ENCODE data around the gene CCDC175. TPM values are rescaled to one million over a fixed set of nuclear protein-coding genes. Genes with fewer than 3 reads are reported as not detected.

CCDC175 gene
- total RNA-seq, 1 donor from 2014 or later: not detected

DNA sequence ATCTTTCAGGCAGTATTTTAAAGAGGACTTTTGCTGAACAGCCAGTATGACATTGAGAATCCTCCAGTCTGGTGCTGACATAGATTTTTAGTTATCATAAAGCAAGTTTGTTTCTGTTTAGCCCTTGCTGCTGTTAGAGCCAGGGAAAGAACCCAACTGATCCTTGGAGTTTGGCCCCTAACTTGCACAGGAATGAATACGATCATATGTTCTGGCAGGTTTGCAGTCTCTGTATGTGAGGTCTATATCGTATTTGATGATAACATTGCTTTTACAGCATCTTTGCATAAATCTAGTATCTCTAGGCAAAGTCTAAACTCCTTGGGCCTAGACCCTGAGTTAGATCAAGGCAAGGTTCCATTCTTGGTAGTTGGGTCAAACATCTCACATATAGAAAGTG is 4.3 kb upstream of the CCDC175 start:
- peaks cover 5% of the 10 kb centered on the region for H3K27me3 Mint-ChIP-seq (ENCODE audit: low read depth)
- peaks cover 8% of the 10 kb centered on the region for H3K4me1 Mint-ChIP-seq (ENCODE audit: low read depth)
- no peaks in the 10 kb centered on the region for H3K9me3 Mint-ChIP-seq
- intact Hi-C loops (cut with micrococcal nuclease): no loop called here
- DNase-seq (ENCODE audit: low spot score): no peak
- H3K27ac Mint-ChIP-seq: no peak overlapping the region
- no peaks in the 10 kb centered on the region for H3K36me3 Mint-ChIP-seq (ENCODE audit: low read depth)
- no peak overlapping the region for H3K4me3 Mint-ChIP-seq (ENCODE audit: low read depth)

DNA sequence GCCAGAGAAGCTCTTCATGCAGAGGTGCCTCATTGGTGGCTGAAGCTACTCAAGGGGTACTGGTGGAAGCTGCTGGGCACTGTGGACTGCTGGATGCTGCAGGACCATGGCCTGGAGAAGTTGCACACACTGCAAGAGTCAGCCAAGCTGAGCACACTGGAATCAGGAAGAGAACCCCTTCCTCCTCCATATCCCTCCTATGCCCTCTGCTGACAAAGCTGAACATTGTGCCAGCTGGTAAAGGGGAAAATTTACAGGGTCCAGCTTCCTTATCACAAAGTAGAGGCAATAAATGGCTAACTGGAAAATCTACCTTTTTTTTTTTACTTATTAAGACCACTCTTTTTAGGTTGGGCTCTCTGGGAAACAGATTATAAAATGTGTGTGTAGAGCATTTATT is 6.5 kb downstream of the CCDC175 start:
- intact Hi-C loops (cut with micrococcal nuclease): no loop called here
- Mint-ChIP-seq H3K4me3 (ENCODE audit: low read depth) (no peak overlapping the region), H3K36me3 (ENCODE audit: low read depth) (no peaks in the 10 kb centered on the region), H3K27me3 (ENCODE audit: low read depth) (peaks cover 21% of the 10 kb centered on the region), H3K27ac (no peak overlapping the region), H3K9me3 (no peaks in the 10 kb centered on the region), H3K4me1 (ENCODE audit: low read depth) (no peaks in the 10 kb centered on the region)
- DNase-seq (ENCODE audit: low spot score): no peak

DNA sequence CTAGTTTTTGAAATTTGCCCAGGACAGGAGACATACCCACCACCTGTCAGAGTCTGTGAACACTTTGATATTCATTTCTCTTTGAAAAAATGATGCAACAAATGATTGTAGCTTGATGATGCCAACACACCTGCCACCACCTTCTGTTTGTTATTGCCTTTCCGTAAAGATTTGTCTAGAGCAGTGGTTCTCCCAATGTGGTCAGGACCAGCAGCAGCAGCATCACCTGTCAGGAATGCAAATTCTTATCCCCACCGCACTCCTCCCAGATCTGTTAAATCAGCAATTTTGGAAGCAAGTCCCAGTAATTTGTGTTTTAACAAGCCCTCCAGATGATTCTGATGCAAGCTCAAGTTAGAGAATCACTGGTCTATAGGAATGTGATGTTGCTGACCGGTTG is 9.9 kb downstream of the CCDC175 start:
- no peaks in the 10 kb centered on the region for H3K36me3 Mint-ChIP-seq (ENCODE audit: low read depth)
- H3K27me3 Mint-ChIP-seq (ENCODE audit: low read depth): peaks cover 18% of the 10 kb centered on the region
- H3K4me1 Mint-ChIP-seq (ENCODE audit: low read depth): no peaks in the 10 kb centered on the region
- H3K9me3 Mint-ChIP-seq: no peaks in the 10 kb centered on the region
- intact Hi-C loops (cut with micrococcal nuclease): no loop called here
- no peak for DNase-seq (ENCODE audit: low spot score)
- H3K4me3 Mint-ChIP-seq (ENCODE audit: low read depth): no peak overlapping the region
- H3K27ac Mint-ChIP-seq: no peak overlapping the region

DNA sequence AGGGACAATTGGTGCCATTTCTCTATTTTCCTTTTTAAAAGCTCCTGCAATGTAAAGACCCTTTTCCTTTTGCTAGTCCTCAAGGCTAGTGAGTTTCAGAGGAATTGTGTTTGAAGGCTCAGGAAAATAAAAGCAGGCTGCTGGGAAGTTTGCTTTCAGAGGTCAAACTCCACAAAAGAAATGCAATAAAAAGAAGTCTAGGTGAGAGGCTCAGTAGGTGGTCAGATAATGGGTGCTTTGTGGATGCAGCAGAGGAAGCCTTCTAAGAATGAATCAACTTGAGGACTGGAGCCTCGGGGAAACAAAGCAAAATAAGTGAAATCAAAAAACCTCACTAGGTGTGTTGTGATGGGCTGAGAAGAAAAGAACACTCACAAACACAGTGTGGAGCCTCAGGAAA is 10.3 kb downstream of the CCDC175 start:
- Mint-ChIP-seq H3K4me3 (ENCODE audit: low read depth) (no peak overlapping the region), H3K27me3 (ENCODE audit: low read depth) (peaks cover 16% of the 10 kb centered on the region), H3K4me1 (ENCODE audit: low read depth) (no peaks in the 10 kb centered on the region), H3K27ac (no peak overlapping the region), H3K36me3 (ENCODE audit: low read depth) (no peaks in the 10 kb centered on the region), H3K9me3 (no peaks in the 10 kb centered on the region)
- DNase-seq (ENCODE audit: low spot score): no peak
- intact Hi-C loops (cut with micrococcal nuclease): no loop called here

DNA sequence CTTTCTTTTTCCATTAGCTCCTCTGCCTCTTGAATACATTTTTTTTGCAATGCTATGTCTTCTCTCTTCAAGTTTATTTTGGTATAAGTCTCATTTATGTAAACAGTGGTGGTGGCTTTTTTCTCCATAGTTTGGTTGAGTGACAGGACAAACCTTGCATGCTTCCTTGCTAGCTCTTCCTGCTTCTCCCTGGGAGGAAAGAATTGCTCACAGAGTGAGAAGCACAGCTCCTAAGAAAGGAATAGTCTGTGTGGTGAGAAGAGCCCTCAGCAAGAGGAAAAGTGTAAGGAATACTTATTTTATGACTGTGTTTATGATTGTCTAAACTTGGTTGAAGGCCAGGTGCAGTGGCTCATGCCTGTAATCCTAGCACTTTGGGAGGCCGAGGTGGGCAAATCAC is 11.5 kb downstream of the CCDC175 start:
- no peak overlapping the region for H3K4me3 Mint-ChIP-seq (ENCODE audit: low read depth)
- no peaks in the 10 kb centered on the region for H3K36me3 Mint-ChIP-seq (ENCODE audit: low read depth)
- intact Hi-C loops (cut with micrococcal nuclease): no loop called here
- H3K4me1 Mint-ChIP-seq (ENCODE audit: low read depth): no peaks in the 10 kb centered on the region
- peaks cover 16% of the 10 kb centered on the region for H3K27me3 Mint-ChIP-seq (ENCODE audit: low read depth)
- no peak overlapping the region for H3K27ac Mint-ChIP-seq
- H3K9me3 Mint-ChIP-seq: no peaks in the 10 kb centered on the region
- DNase-seq (ENCODE audit: low spot score): no peak

DNA sequence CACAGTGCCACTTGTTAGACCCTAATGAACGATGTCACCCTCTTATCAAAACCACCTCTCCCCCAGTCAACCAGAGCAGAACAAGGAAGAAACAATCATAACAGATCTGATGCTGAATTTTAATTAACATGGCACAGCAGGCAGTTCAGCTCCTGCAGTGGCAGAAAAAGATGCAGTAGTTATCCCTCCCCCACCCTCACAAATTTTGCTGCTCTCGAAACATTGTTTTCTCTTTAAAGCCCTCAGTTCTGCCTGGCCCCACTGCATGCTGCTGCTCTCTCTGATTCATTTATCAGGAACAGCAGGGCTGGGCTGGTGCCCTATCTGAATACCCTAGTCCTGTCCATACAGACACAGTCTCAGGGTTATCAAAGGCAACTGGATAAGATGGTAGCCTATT is 12.2 kb downstream of the CCDC175 start:
- Mint-ChIP-seq H3K4me3 (ENCODE audit: low read depth) (no peak overlapping the region), H3K36me3 (ENCODE audit: low read depth) (no peaks in the 10 kb centered on the region), H3K4me1 (ENCODE audit: low read depth) (no peaks in the 10 kb centered on the region), H3K27me3 (ENCODE audit: low read depth) (peaks cover 16% of the 10 kb centered on the region), H3K9me3 (no peaks in the 10 kb centered on the region), H3K27ac (no peak overlapping the region)
- no peak for DNase-seq (ENCODE audit: low spot score)
- intact Hi-C loops (cut with micrococcal nuclease): no loop called here

DNA sequence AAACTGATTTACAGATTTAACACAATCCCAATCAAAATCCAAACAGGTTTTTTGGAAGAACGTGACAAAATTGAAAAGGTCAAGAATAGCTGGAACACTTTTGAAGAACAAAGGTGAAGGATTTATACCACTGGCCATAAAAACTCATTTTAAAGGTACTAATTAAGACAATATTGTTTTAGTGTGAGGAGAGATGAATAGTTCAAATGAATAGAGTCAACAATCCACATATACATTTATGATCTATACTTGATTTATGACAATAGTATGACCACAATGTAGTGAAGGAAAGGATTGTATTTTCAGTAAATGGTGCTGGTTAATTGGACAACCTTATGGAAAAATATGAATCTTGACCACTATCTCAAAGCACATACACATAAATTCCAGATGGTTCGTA is 29.3 kb downstream of the CCDC175 start:
- Mint-ChIP-seq H3K27me3 (ENCODE audit: low read depth) (no peaks in the 10 kb centered on the region), H3K27ac (no peak overlapping the region), H3K4me1 (ENCODE audit: low read depth) (no peaks in the 10 kb centered on the region), H3K36me3 (ENCODE audit: low read depth) (no peaks in the 10 kb centered on the region), H3K4me3 (ENCODE audit: low read depth) (no peak overlapping the region), H3K9me3 (no peaks in the 10 kb centered on the region)
- intact Hi-C loops (cut with micrococcal nuclease): no loop called here
- DNase-seq (ENCODE audit: low spot score): no peak

DNA sequence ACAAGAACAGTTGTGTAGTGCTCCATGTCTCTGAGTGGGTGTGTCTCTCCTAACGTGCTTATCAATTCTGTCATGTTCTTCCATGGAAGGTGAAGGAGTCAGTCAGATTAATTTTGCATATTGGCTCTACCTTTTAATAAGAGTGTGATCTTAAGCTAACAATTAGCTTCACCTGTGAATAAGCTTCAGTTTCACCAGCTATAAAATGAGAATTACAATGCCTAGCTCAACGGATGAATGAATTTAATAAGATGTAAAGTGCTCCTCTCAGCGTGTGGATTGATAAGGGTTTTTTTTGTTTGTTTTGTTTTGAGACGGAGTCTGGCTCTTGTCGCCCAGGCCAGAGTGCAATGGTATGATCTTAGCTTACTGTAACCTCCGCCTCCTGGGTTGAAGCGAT is 32.7 kb downstream of the CCDC175 start:
- no peaks in the 10 kb centered on the region for H3K9me3 Mint-ChIP-seq
- no peak overlapping the region for H3K27ac Mint-ChIP-seq
- H3K4me1 Mint-ChIP-seq (ENCODE audit: low read depth): no peaks in the 10 kb centered on the region
- DNase-seq (ENCODE audit: low spot score): no peak
- H3K27me3 Mint-ChIP-seq (ENCODE audit: low read depth): peaks cover under 1% of the 10 kb centered on the region
- no peak overlapping the region for H3K4me3 Mint-ChIP-seq (ENCODE audit: low read depth)
- H3K36me3 Mint-ChIP-seq (ENCODE audit: low read depth): no peaks in the 10 kb centered on the region
- intact Hi-C loops (cut with micrococcal nuclease): no loop called here

DNA sequence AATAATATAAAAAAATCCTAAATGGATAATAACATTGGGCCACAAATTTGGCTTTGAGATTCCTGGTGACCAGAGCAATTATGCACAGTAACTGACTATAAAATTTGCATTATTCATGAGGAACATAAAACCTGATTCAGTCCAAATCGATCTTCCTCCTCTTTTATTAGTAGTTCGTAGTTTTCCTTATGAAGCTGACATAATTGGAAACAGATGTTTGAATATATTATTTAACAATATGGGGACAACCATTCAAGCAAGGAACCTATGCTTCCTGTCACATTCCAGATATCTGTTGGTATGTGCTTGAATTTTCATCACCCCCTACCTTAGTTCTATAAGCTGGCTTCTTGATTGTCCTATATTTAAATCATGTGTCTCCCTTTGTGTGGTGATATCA is 34.9 kb downstream of the CCDC175 start:
- Mint-ChIP-seq H3K9me3 (no peaks in the 10 kb centered on the region), H3K4me3 (ENCODE audit: low read depth) (no peak overlapping the region), H3K4me1 (ENCODE audit: low read depth) (no peaks in the 10 kb centered on the region), H3K27ac (no peak overlapping the region), H3K27me3 (ENCODE audit: low read depth) (peaks cover 4% of the 10 kb centered on the region), H3K36me3 (ENCODE audit: low read depth) (no peaks in the 10 kb centered on the region)
- DNase-seq (ENCODE audit: low spot score): no peak
- intact Hi-C loops (cut with micrococcal nuclease): no loop called here

DNA sequence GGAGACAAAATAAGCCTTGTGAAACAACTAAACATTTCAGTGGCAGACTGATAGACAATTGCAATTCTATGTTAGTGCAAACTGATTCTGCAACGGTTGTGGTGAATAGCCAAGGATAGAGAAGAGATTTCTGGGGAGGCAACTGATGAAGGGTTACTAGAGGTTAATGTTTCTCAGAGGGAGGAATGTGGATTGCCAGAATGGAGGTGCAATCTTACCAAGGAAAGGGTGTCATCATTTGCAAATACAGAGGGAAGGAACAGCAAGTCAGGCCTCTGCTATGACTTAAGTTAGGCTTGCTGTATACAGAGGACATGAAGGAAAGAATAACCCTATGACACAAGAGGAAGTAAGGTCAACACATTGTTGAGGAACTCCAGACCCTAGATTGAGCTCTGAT is 35.8 kb downstream of the CCDC175 start:
- Mint-ChIP-seq H3K4me1 (ENCODE audit: low read depth) (no peaks in the 10 kb centered on the region), H3K9me3 (no peaks in the 10 kb centered on the region), H3K27me3 (ENCODE audit: low read depth) (peaks cover 4% of the 10 kb centered on the region), H3K4me3 (ENCODE audit: low read depth) (no peak overlapping the region), H3K27ac (no peak overlapping the region), H3K36me3 (ENCODE audit: low read depth) (no peaks in the 10 kb centered on the region)
- DNase-seq (ENCODE audit: low spot score): no peak
- intact Hi-C loops (cut with micrococcal nuclease): no loop called here

DNA sequence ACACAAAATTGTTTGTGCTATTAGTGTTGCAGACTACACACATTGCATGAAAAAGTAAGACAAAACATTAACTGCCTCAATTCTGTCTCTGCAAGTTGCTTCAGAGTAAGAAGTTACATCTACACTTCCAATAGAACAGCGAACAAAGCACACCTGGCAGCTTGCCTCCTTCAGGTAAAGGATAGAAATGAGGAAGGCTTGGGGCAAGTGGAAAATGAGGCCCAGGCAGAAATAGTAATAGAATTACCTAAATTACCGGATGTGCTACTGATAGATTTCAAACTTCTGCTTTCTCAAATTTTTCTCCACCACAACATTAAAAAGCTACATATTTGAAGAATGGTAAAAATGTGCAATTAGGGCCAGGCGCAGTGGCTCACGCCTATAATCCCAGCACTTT is 37.7 kb downstream of the CCDC175 start:
- intact Hi-C loops (cut with micrococcal nuclease): no loop called here
- H3K9me3 Mint-ChIP-seq: no peaks in the 10 kb centered on the region
- peaks cover 4% of the 10 kb centered on the region for H3K27me3 Mint-ChIP-seq (ENCODE audit: low read depth)

DNA sequence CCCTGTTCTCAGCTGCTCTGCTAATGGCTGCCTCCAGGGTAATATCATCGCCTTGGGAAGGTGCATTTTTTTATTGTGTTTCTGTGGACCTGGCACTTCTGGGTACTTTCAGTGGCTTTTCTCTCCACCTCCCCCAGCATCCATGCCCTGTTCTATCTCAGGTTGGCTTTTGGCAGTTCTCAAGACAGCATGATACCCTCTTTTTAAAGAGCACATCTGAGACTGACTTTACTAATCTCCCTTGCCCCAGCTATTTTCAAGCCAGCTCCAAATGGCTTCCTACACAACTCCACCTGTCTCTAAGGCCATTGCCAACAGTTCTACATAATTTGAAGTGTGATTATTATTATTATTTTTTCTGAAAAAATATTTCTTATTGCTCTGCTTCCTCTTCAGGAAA is 39.1 kb downstream of the CCDC175 start:
- no peak overlapping the region for H3K27ac Mint-ChIP-seq
- no peaks in the 10 kb centered on the region for H3K4me1 Mint-ChIP-seq (ENCODE audit: low read depth)
- H3K9me3 Mint-ChIP-seq: no peaks in the 10 kb centered on the region
- H3K36me3 Mint-ChIP-seq (ENCODE audit: low read depth): no peaks in the 10 kb centered on the region
- H3K4me3 Mint-ChIP-seq (ENCODE audit: low read depth): no peak overlapping the region
- H3K27me3 Mint-ChIP-seq (ENCODE audit: low read depth): peaks cover 4% of the 10 kb centered on the region
- intact Hi-C loops (cut with micrococcal nuclease): no loop called here
- DNase-seq (ENCODE audit: low spot score): no peak

More for the DNA sequence above, 37.7 kb downstream of the CCDC175 start:
- H3K4me3 Mint-ChIP-seq (ENCODE audit: low read depth): no peak overlapping the region
- no peak overlapping the region for H3K27ac Mint-ChIP-seq
- no peaks in the 10 kb centered on the region for H3K36me3 Mint-ChIP-seq (ENCODE audit: low read depth)
- H3K4me1 Mint-ChIP-seq (ENCODE audit: low read depth): no peaks in the 10 kb centered on the region
- DNase-seq (ENCODE audit: low spot score): no peak

DNA sequence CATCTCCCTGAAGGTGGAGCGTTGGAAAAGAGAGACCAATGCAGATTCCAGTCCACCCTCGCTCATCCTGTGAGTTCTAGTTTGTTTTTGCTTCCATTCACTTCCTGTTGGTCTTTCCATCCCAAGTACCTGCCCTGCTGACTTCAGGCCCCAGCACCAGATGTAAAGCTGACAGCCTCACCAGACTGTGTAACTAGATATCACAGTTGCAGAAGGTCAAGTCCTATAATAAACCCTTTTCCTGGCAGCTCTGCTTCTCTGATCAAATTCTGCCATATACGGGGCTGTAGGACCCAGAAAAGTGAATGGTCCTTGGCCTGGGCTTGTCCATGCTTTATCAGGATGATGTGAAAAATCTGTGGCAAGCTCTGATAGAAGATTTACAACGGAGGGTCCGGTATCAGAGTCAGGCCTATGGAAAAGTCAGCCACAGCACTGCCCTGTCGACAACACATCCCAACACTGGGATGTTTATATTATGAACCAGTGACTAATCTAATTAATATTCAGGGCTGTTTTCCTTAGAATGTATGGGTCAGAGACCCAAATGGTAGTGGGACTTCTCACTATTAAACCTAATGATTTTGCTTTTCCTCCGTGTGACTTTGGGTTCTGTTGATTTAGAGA is 42.1 kb downstream of the CCDC175 start:
- no peak for DNase-seq (ENCODE audit: low spot score)
- no peak overlapping the region for H3K27ac Mint-ChIP-seq
- no peaks in the 10 kb centered on the region for H3K36me3 Mint-ChIP-seq (ENCODE audit: low read depth)
- H3K27me3 Mint-ChIP-seq (ENCODE audit: low read depth): peaks cover 4% of the 10 kb centered on the region
- no peaks in the 10 kb centered on the region for H3K4me1 Mint-ChIP-seq (ENCODE audit: low read depth)
- H3K4me3 Mint-ChIP-seq (ENCODE audit: low read depth): no peak overlapping the region
- H3K9me3 Mint-ChIP-seq: no peaks in the 10 kb centered on the region
- intact Hi-C loops (cut with micrococcal nuclease): no loop called here

DNA sequence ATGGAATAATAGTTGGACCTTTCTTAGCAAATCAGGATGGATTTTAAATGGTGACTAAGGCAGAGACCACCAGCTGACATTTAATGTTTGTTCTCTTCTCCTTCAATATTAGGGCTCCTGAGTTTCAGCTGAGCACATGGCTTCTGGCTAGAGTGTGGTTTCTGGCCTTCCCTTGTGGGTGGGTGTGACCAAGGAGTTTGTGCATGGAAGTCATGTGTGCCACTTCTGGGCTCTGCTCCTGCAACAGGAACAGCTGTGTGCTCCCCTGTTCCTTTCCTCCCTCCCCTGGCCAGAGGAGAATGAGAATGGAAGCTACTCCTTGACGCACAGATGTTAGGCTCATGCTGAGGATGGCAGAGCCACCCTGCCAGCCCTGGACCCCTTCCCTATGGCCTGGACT is 44.2 kb downstream of the CCDC175 start:
- DNase-seq (ENCODE audit: low spot score): no peak
- Mint-ChIP-seq H3K36me3 (ENCODE audit: low read depth) (no peaks in the 10 kb centered on the region), H3K27ac (no peak overlapping the region), H3K4me1 (ENCODE audit: low read depth) (no peaks in the 10 kb centered on the region), H3K9me3 (peaks cover 4% of the 10 kb centered on the region), H3K27me3 (ENCODE audit: low read depth) (peaks cover 3% of the 10 kb centered on the region), H3K4me3 (ENCODE audit: low read depth) (no peak overlapping the region)
- intact Hi-C loops (cut with micrococcal nuclease): no loop called here
